ENCODE data around the gene C2orf92.

C2orf92 gene

DNA sequence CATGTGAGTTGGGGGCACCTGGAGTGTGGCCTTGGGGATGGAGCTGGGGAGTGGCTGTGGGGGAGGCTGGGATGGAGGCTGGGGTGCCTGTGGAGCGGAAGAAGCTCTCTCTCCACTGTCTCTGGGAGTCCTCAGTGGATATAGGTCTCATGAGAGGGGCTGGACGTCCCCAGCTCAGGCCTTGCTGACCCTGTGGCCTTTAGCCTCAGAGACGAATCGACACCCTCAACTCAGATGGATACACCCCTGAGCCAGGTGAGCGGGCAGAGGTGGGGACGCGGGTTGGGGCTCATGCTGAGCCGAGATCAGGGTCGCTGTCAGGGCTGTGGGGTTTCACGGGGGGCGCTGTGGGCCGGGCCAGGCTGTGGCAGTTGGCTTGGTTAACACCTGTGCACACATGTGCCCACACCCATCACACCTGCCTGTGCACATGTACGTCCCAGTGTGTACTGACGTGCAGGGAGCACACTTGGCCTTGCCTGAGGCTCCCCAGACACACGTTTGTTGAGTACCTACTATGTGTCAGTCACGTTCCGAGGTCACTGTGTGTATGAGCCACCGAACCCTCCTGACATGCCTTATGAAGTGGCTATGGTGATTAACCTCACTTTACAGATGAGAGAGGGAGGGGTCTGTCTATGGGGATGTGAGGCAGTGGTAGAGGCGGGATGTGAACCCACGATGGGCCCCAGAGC is 64.0 kb downstream of the C2orf92 start:
- H3K4me3 ChIP-seq, result no peak overlapping the region
- no peak for TF ChIP-seq CTCF (IDR thresholded peaks at IDR 0.05)
- H3K27ac ChIP-seq, result no peak overlapping the region
- no peak for DNase-seq (ENCODE audit: low spot score)

- TF ChIP-seq CTCF (IDR thresholded peaks at IDR 0.05), result no peak
- Histone ChIP-seq H3K4me3 (no peak overlapping the region), H3K27ac (no peak overlapping the region)
- DNase-seq (ENCODE audit: low spot score), result no peak
These were observed 64.8 kb downstream of the C2orf92 start for GRCh38 chr2:97734061-97735051.

DNA sequence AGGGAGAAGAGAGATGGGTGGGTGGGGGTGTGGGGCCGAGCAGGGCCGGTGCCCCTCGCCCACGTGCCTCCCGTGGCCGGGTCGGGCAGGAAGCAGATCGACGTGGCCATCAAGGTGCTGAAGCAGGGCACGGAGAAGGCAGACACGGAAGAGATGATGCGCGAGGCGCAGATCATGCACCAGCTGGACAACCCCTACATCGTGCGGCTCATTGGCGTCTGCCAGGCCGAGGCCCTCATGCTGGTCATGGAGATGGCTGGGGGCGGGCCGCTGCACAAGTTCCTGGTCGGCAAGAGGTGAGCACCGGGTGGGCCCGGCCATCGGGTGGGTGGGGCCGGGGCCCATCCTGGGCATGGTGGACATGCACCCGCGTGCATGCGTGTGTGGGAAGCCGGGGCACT is 65.6 kb downstream of the C2orf92 start:
- TF ChIP-seq CTCF (IDR thresholded peaks at IDR 0.05), result no peak
- Histone ChIP-seq H3K27ac (no peak overlapping the region), H3K4me3 (no peak overlapping the region)
- DNase-seq (ENCODE audit: low spot score), result no peak

GRCh38 chr2:97736185-97736584 is 66.7 kb downstream of the C2orf92 start:
- Histone ChIP-seq H3K4me3 (no peak overlapping the region), H3K27ac (no peak overlapping the region)
- no peak for DNase-seq (ENCODE audit: low spot score)
- no peak for TF ChIP-seq CTCF (IDR thresholded peaks at IDR 0.05)

GRCh38 chr2:97736608-97737330 is 67.3 kb downstream of the C2orf92 start:
- no peak for TF ChIP-seq CTCF (IDR thresholded peaks at IDR 0.05)
- Histone ChIP-seq H3K27ac (no peak overlapping the region), H3K4me3 (no peak overlapping the region)
- no peak for DNase-seq (ENCODE audit: low spot score)

DNA sequence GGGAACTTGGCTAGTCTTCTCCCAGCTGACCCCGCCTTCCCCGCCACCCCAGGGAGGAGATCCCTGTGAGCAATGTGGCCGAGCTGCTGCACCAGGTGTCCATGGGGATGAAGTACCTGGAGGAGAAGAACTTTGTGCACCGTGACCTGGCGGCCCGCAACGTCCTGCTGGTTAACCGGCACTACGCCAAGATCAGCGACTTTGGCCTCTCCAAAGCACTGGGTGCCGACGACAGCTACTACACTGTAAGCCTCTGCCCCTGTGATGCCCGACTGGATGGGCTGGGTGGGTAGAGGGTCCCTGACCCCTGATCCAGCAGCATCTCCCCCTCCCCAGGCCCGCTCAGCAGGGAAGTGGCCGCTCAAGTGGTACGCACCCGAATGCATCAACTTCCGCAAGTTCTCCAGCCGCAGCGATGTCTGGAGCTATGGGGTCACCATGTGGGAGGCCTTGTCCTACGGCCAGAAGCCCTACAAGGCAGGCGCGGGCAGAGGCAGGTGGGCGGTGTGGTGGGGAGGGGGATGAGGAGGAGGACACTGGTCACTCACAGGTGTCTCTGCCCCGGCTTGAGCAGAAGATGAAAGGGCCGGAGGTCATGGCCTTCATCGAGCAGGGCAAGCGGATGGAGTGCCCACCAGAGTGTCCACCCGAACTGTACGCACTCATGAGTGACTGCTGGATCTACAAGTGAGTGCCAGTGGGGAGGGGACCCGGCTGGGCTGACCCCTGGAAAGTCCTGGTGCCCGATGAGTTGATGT is 68.1 kb downstream of the C2orf92 start:
- no peak for TF ChIP-seq CTCF (IDR thresholded peaks at IDR 0.05)
- H3K27ac ChIP-seq, result no peak overlapping the region
- no peak for DNase-seq (ENCODE audit: low spot score)
- H3K4me3 ChIP-seq, result no peak overlapping the region

Data from coronary artery (tissue), 2 donors.